ENCODE results near the gene GPD1L. TPM values are rescaled to one million over a fixed set of nuclear protein-coding genes. Genes with fewer than 3 reads are reported as not detected.

Gene GPD1L
- total RNA-seq, 2 donors from 2014 or later, result 1.5 to 3.5 TPM

DNA sequence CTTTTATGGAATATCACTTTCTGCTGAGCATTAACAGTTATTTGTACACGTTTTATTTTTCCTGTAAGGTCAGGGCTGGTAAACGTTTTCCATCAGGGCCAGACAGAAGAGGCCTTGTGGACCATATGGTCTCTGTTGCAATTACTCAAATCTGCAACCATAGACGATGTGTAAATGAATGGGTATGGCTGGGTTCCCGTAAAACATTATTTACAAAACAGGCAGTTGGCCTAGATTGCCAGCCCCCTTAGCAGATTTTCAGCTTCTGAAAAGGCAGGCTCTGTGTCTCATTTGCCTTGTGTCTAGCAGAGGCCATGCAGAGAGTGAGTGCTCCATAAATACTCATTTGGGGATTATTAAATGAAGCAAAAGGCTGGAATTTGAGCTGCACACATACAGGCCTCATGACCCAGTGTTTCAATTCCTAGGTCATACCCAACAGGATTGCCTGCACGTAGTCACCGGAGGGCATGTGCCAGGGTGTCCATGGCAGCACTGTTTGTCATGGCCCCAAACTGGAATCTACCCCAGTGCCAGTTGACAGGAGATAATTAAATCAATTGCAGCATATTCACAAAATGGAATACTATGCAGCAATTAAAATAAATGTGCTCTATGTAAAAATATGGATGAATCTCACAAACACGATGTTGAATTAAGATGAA, 51.3 kb downstream of the GPD1L start:
- no peaks in the 10 kb centered on the region for H3K36me3 ChIP-seq (ENCODE audit: control insufficient read depth, insufficient read depth, low read length)
- H3K27me3 Mint-ChIP-seq (ENCODE audit: insufficient read depth), result peaks cover 2% of the 10 kb centered on the region
- H3K4me3 ChIP-seq (ENCODE audit: low read length), result no peak overlapping the region
- H3K9me3 Mint-ChIP-seq, result no peaks in the 10 kb centered on the region
- H3K9me3 ChIP-seq (ENCODE audit: control insufficient read depth, low read length), result no peaks in the 10 kb centered on the region
- H3K9ac ChIP-seq (ENCODE audit: extremely low read depth, low read length, poor library complexity, severe bottlenecking), result no peak overlapping the region
- H3K27ac ChIP-seq (ENCODE audit: low read depth, low read length), result no peak overlapping the region
- H3K4me1 ChIP-seq (ENCODE audit: control insufficient read depth, insufficient read depth, low read length), result no peaks in the 10 kb centered on the region
- no peak overlapping the region for H3K27ac Mint-ChIP-seq
- H3K36me3 Mint-ChIP-seq (ENCODE audit: low read depth), result no peaks in the 10 kb centered on the region
- no peaks in the 10 kb centered on the region for H3K4me1 Mint-ChIP-seq
- no peak for TF ChIP-seq CTCF (conservative IDR thresholded peaks at IDR 0.05)
- H3K4me3 Mint-ChIP-seq, result no peak overlapping the region
- H3K27me3 ChIP-seq (ENCODE audit: control insufficient read depth, insufficient read depth, low read length, poor library complexity, severe bottlenecking), result no peaks in the 10 kb centered on the region
- 87 to 95% methylated on average over 5 to 6 of the region's 7 CpGs for WGBS, 2 experiments (ENCODE audit: insufficient coverage in 1 of 2, insufficient read length in 1 of 2)
- DNase-seq, result no peak

- H3K9ac ChIP-seq (ENCODE audit: extremely low read depth, low read length, poor library complexity, severe bottlenecking), result no peak overlapping the region
- no peak for TF ChIP-seq CTCF (conservative IDR thresholded peaks at IDR 0.05)
- no peak overlapping the region for H3K4me3 Mint-ChIP-seq
- no peak overlapping the region for H3K4me3 ChIP-seq (ENCODE audit: low read length)
- peaks cover 5% of the 10 kb centered on the region for H3K36me3 Mint-ChIP-seq (ENCODE audit: low read depth)
- no peaks in the 10 kb centered on the region for H3K4me1 Mint-ChIP-seq
- H3K9me3 Mint-ChIP-seq, result peaks cover 13% of the 10 kb centered on the region
- no peak overlapping the region for H3K27ac Mint-ChIP-seq
- no peaks in the 10 kb centered on the region for H3K4me1 ChIP-seq (ENCODE audit: control insufficient read depth, insufficient read depth, low read length)
- 93% methylated on average over 3 of the region's 3 CpGs; no CpG with 5 or more reads in 1 of the 2 experiments for WGBS, 2 experiments (ENCODE audit: insufficient coverage in 1 of 2, insufficient read length in 1 of 2)
- DNase-seq, result no peak
- H3K27me3 Mint-ChIP-seq (ENCODE audit: insufficient read depth), result peaks cover 2% of the 10 kb centered on the region
- no peaks in the 10 kb centered on the region for H3K36me3 ChIP-seq (ENCODE audit: control insufficient read depth, insufficient read depth, low read length)
- H3K27me3 ChIP-seq (ENCODE audit: control insufficient read depth, insufficient read depth, low read length, poor library complexity, severe bottlenecking), result no peaks in the 10 kb centered on the region
- H3K9me3 ChIP-seq (ENCODE audit: control insufficient read depth, low read length), result peaks cover 17% of the 10 kb centered on the region
- H3K27ac ChIP-seq (ENCODE audit: low read depth, low read length), result no peak overlapping the region
Measured at GRCh38 chr3:32160706-32161214, 54.3 kb downstream of the GPD1L start.

DNA sequence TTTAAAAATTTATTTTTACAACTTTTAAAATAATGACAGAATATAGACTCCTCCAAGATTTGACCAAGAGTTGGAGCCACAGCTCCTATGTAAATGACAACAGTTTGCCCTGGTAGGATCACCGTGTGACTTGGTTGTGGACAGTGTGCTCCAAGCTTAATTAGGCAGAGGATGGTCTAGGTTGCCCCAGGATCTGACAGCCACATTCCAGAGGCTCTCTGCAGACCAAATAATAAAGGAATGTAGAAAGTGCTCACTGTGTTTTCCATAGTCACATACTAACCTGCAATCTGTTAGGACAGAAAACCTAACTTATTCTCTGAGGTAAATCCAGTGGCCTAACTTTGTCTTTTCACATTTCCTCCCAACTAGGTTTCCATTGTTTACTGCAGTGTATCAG, 59.0 kb downstream of the GPD1L start:
- Histone ChIP-seq H3K36me3 (ENCODE audit: control insufficient read depth, insufficient read depth, low read length) (no peaks in the 10 kb centered on the region), H3K9ac (ENCODE audit: extremely low read depth, low read length, poor library complexity, severe bottlenecking) (no peak overlapping the region), H3K27ac (ENCODE audit: low read depth, low read length) (no peak overlapping the region), H3K4me3 (ENCODE audit: low read length) (no peak overlapping the region), H3K4me1 (ENCODE audit: control insufficient read depth, insufficient read depth, low read length) (no peaks in the 10 kb centered on the region), H3K27me3 (ENCODE audit: control insufficient read depth, insufficient read depth, low read length, poor library complexity, severe bottlenecking) (no peaks in the 10 kb centered on the region), H3K9me3 (ENCODE audit: control insufficient read depth, low read length) (peaks cover 47% of the 10 kb centered on the region)
- H3K4me3 Mint-ChIP-seq, result no peak overlapping the region
- peaks cover 44% of the 10 kb centered on the region for H3K9me3 Mint-ChIP-seq
- H3K27me3 Mint-ChIP-seq (ENCODE audit: insufficient read depth), result peaks cover 2% of the 10 kb centered on the region
- peaks cover 7% of the 10 kb centered on the region for H3K36me3 Mint-ChIP-seq (ENCODE audit: low read depth)
- no peak for TF ChIP-seq CTCF (conservative IDR thresholded peaks at IDR 0.05)
- WGBS, 2 experiments (ENCODE audit: insufficient coverage in 1 of 2, insufficient read length in 1 of 2), result 88 to 95% methylated on average over 1 of the region's 1 CpG
- H3K4me1 Mint-ChIP-seq, result no peaks in the 10 kb centered on the region
- no peak overlapping the region for H3K27ac Mint-ChIP-seq
- DNase-seq, result no peak
